Neural progenitor cell (in vitro differentiated cells): ENCODE measurements around the gene FOXN3.

Source experiments
- EZH2 ChIP-seq: fragments of 200-600 bp; sonication (generic); IDR thresholded peaks from 2 replicates; pipeline ENCODE4 v1.6.1; 2017; ENCODE audit warnings: antibody characterized with exemption, mild to moderate bottlenecking, moderate library complexity
- EZH2phosphoT487 ChIP-seq: fragments of 200-600 bp; sonication (generic); IDR thresholded peaks from 2 replicates; pipeline ENCODE4 v1.6.1; 2017; ENCODE audit warnings: antibody characterized with exemption
- TF ChIP-seq, protein P1 (sequence below): fragments of 200-600 bp; sonication (generic); IDR thresholded peaks from 2 replicates; pipeline ENCODE4 v1.5.1; 2017; ENCODE audit warnings: antibody characterized with exemption, mild to moderate bottlenecking

DNA sequence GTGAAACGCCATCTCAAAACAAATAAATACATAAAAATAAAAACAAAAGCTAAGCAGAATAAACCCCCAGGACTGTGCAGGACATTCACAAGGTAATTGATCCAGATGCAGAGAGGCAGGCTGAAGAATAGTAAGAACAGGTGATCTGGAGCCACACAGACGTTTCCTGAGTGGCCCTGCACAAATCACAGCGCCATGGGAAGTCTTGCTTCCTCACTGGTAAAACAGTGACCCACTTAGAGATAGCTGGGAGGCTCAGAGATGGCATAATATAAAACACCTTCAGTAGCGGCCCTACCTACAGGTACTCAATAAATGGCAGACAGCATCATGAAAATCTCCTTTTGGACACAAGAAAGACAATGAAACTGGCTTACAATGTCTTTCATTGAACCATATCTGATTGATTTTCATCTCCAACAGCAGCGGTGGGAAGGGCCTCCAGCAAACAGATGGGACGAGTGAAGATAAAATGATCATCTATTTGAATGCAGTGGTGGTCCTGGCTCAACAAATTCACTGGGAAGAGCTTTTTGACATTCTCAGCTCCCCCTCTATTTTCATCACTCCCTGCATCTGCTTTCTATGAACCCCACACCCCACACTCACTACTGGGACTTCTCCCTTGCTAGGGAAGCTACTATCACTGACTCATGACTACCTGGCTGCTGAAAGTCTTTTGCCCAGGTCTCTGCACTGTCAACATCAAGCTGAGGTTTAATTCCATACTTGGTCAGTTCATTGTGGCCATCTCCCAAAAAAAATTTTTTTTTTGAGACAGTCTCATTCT is 63.9 kb downstream of the FOXN3 start:
- TF ChIP-seq EZH2phosphoT487 (no peak), EZH2 (no peak)
- TF ChIP-seq, protein P1, sequence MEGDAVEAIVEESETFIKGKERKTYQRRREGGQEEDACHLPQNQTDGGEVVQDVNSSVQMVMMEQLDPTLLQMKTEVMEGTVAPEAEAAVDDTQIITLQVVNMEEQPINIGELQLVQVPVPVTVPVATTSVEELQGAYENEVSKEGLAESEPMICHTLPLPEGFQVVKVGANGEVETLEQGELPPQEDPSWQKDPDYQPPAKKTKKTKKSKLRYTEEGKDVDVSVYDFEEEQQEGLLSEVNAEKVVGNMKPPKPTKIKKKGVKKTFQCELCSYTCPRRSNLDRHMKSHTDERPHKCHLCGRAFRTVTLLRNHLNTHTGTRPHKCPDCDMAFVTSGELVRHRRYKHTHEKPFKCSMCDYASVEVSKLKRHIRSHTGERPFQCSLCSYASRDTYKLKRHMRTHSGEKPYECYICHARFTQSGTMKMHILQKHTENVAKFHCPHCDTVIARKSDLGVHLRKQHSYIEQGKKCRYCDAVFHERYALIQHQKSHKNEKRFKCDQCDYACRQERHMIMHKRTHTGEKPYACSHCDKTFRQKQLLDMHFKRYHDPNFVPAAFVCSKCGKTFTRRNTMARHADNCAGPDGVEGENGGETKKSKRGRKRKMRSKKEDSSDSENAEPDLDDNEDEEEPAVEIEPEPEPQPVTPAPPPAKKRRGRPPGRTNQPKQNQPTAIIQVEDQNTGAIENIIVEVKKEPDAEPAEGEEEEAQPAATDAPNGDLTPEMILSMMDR, result no peak
